ENCODE results near the gene DEDD. TPM values are rescaled to one million over a fixed set of nuclear protein-coding genes. Genes with fewer than 3 reads are reported as not detected.

The DEDD gene
- total RNA-seq, 1 experiment from 2014 or later = 32.8 TPM

DNA sequence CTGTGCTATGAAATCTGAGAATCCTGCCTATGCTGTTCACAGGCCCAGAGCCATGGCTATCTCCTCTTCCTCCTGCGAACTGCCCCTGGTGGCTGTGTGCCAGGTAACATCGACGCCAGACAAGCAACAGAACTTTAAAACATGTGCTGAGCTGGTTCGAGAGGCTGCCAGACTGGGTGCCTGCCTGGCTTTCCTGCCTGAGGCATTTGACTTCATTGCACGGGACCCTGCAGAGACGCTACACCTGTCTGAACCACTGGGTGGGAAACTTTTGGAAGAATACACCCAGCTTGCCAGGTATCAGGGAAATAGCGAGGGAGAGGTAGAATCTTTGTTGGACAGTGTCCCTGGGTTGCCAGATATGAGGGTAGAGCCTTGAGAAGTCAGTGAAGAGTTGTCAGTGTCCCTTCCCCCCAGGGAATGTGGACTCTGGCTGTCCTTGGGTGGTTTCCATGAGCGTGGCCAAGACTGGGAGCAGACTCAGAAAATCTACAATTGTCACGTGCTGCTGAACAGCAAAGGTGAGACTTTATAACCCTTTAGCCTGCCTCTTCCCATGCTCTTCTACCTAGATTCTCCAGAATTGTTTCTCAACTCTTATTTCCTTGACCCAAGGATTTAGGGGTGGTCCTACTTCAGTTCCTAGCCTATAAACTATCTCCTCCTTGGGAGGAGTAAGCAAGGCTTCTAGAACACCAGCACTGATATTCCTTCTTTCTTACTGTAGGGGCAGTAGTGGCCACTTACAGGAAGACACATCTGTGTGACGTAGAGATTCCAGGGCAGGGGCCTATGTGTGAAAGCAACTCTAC is 13.2 kb downstream of the DEDD start:
- no peaks in the 10 kb centered on the region for H4K20me1 ChIP-seq (ENCODE audit: insufficient read depth)
- H2AFZ ChIP-seq (ENCODE audit: low read depth, low read length, poor library complexity, severe bottlenecking) = no peak overlapping the region
- H3K4me2 ChIP-seq (ENCODE audit: low read length) = peak overlapping the region; percentile 84
- peaks cover 32 to 48% of the 10 kb centered on the region in 2 experiments for H3K4me1 ChIP-seq (ENCODE audit: control insufficient read depth in 1 of 2, insufficient read depth in 2 of 2, low read length in 2 of 2)
- intact Hi-C loops (cut with micrococcal nuclease) = loop anchor here (2.0 to 5.0 kb wide), 4 partner anchors 14 to 263 kb away; partner anchors contain the start of genes DEDD and USF1
- H3K4me3 ChIP-seq (replicated peaks in 1 of 2; ENCODE audit: low read depth in 1 of 2, low read length in 2 of 2) = peak overlapping the region; percentile 68 to 98
- ChIA-PET CTCF (no interaction called here), POLR2A (interaction anchor here (1.9 kb wide), 1 partner anchor 11 kb away, joined by 4 read pairs; no protein-coding TSS in a partner anchor), RAD21 (ENCODE audit: low non-redundant PET in 1 of 2, low total read pairs in 2 of 2, uncharacterized antibody in 2 of 2, unreplicated experiment in 2 of 2) (no interaction called here)
- peaks cover 17 to 41% of the 10 kb centered on the region in 2 experiments for H3K36me3 ChIP-seq (ENCODE audit: control insufficient read depth in 1 of 2, insufficient read depth in 2 of 2, low read length in 2 of 2)
- peak; percentile 71 for ATAC-seq
- H3K9me3 ChIP-seq (ENCODE audit: control insufficient read depth in 1 of 2, insufficient read depth in 1 of 2, low read depth in 1 of 2, low read length in 2 of 2) = no peaks in the 10 kb centered on the region
- H3K9ac ChIP-seq (ENCODE audit: low read length) = peak overlapping the region; percentile 97
- BruUV-seq (replicated peaks) = no TSS peak
- peaks cover 63% of the 10 kb centered on the region for H3K79me2 ChIP-seq (ENCODE audit: insufficient read depth, low read length)
- peak in 2 of 3 experiments; percentile 57 to 63; a peak in 4 of 6 replicates for TF ChIP-seq CTCF (IDR thresholded peaks at IDR 0.05 in 2 of 3, conservative IDR thresholded peaks at IDR 0.05 in 1 of 3; ENCODE audit: borderline replicate concordance in 1 of 3, insufficient read depth in 1 of 3, low read depth in 2 of 3, low read length in 2 of 3)
- TF ChIP-seq POLR2A (IDR thresholded peaks at IDR 0.05; ENCODE audit: borderline replicate concordance, extremely low read depth, insufficient read depth, insufficient read length) = no peak
- peak; percentile 27 for TF ChIP-seq YY1 (IDR thresholded peaks at IDR 0.05; ENCODE audit: extremely low read depth, insufficient replicate concordance, low read depth, low read length)
- TF ChIP-seq, protein P1, sequence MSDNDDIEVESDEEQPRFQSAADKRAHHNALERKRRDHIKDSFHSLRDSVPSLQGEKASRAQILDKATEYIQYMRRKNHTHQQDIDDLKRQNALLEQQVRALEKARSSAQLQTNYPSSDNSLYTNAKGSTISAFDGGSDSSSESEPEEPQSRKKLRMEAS (IDR thresholded peaks at IDR 0.05) = no peak
- TF ChIP-seq ZFX (IDR thresholded peaks at IDR 0.05) = no peak
- TF ChIP-seq TCF7L2 (IDR thresholded peaks at IDR 0.05; ENCODE audit: borderline replicate concordance, extremely low read depth, insufficient read depth, insufficient read length) = no peak
- no peaks in the 10 kb centered on the region for H3K9me2 ChIP-seq (ENCODE audit: insufficient read depth)
- no peaks in the 10 kb centered on the region for H3K27me3 ChIP-seq (ENCODE audit: insufficient read depth, low read length)
- peak; percentile 86 for DNase-seq (ENCODE audit: low read depth, low spot score)
- peak overlapping the region; percentile 91 for H3K27ac ChIP-seq (ENCODE audit: low read depth, low read length)

All from HCT116 (cell line).